Astrocyte (in vitro differentiated cells and primary cell): ENCODE results near the gene UHRF2. TPM values are rescaled to one million over a fixed set of nuclear protein-coding genes. Genes with fewer than 3 reads are reported as not detected.

Experiments used
- DNase-seq: peaks from one replicate; pipeline ENCODE4 v3.0.0-alpha.2; 2010; ENCODE audit warnings: low read depth
- FAIRE-seq: peaks from 2 replicates; lab custom pipeline; 2011; peaks lifted over from hg19 to GRCh38; lab: Jason Lieb, UNC
- H2AFZ ChIP-seq: 2 replicates; pipeline ENCODE4 v1.6.0; 2012; ENCODE audit warnings: low read depth, low read length, inconsistent platforms
- H3K27ac ChIP-seq: 2 replicates; pipeline ENCODE4 v1.5.1; 2011; ENCODE audit warnings: low read depth, low read length, inconsistent platforms
- H3K27me3 ChIP-seq: 2 replicates; pipeline ENCODE4 v1.6.0; 2011; ENCODE audit warnings: low read length, inconsistent platforms; ENCODE audit not compliant: insufficient read depth
- H3K36me3 ChIP-seq: 2 replicates; pipeline ENCODE4 v1.5.1; 2011; ENCODE audit warnings: low read length, inconsistent platforms; ENCODE audit not compliant: insufficient read depth
- H3K4me1 ChIP-seq: 2 replicates; pipeline ENCODE4 v1.5.1; 2011; ENCODE audit warnings: low read length, inconsistent platforms; ENCODE audit not compliant: insufficient read depth
- H3K4me2 ChIP-seq: 2 replicates; pipeline ENCODE4 v1.6.0; 2012; ENCODE audit warnings: low read length, inconsistent platforms
- H3K4me3 ChIP-seq: 2 replicates; pipeline ENCODE4 v1.5.1; 2011; ENCODE audit warnings: low read depth, mild to moderate bottlenecking, low read length, inconsistent platforms; ENCODE audit not compliant: insufficient read depth
- H3K79me2 ChIP-seq: 2 replicates; pipeline ENCODE4 v1.6.0; 2012; ENCODE audit warnings: mild to moderate bottlenecking, low read length, inconsistent platforms; ENCODE audit not compliant: insufficient read depth
- H3K9ac ChIP-seq: 2 replicates; pipeline ENCODE4 v1.6.0; 2012; ENCODE audit warnings: mild to moderate bottlenecking, low read length, inconsistent platforms
- H3K9me3 ChIP-seq: 2 replicates; pipeline ENCODE4 v1.5.1; 2012; ENCODE audit warnings: low read depth, mild to moderate bottlenecking, low read length, inconsistent platforms; ENCODE audit not compliant: insufficient read depth
- H4K20me1 ChIP-seq: 2 replicates; pipeline ENCODE4 v1.6.0; 2012; ENCODE audit warnings: low read length, inconsistent platforms; ENCODE audit not compliant: insufficient read depth
- H3K27ac Mint-ChIP-seq: one replicate; pipeline ENCODE4 v1.8.0; 2021; ENCODE audit warnings: mild to moderate bottlenecking, mixed read lengths; ENCODE audit not compliant: unreplicated experiment
- H3K27me3 Mint-ChIP-seq: one replicate; pipeline ENCODE4 v1.8.0; 2021; ENCODE audit warnings: low read depth, mixed read lengths; ENCODE audit not compliant: unreplicated experiment
- H3K36me3 Mint-ChIP-seq: one replicate; pipeline ENCODE4 v1.8.0; 2021; ENCODE audit warnings: low read depth, mixed read lengths; ENCODE audit not compliant: unreplicated experiment
- H3K4me1 Mint-ChIP-seq: one replicate; pipeline ENCODE4 v1.8.0; 2021; ENCODE audit warnings: low read depth, mixed read lengths; ENCODE audit not compliant: unreplicated experiment
- H3K4me3 Mint-ChIP-seq: one replicate; pipeline ENCODE4 v1.8.0; 2021; ENCODE audit warnings: mild to moderate bottlenecking, moderate library complexity, mixed read lengths; ENCODE audit not compliant: unreplicated experiment
- H3K9me3 Mint-ChIP-seq: one replicate; pipeline ENCODE4 v1.8.0; 2021; ENCODE audit warnings: mild to moderate bottlenecking, mixed read lengths; ENCODE audit not compliant: unreplicated experiment
- CTCF ChIP-seq: IDR thresholded peaks from 2 replicates; pipeline ENCODE4 v1.5.1; 2011; ENCODE audit warnings: low read depth, mild to moderate bottlenecking, inconsistent platforms, low read length, moderate library complexity; ENCODE audit not compliant: insufficient read depth
- EZH2 ChIP-seq: IDR thresholded peaks from 2 replicates; pipeline ENCODE4 v1.6.1; 2012; ENCODE audit warnings: mild to moderate bottlenecking, low read length, inconsistent platforms; ENCODE audit not compliant: insufficient read depth
- total RNA-seq: library from RNA; stranded (reverse); gene quantifications from 2 replicates; pipeline ENCODE4 v1.2.1, GENCODE V29; 2021

UHRF2 gene
- total RNA-seq, 1 donor from 2014 or later = 37.4 TPM

- H3K36me3 ChIP-seq = peaks cover 23% of the 10 kb centered on the region
- H3K4me3 ChIP-seq = no peak overlapping the region
- H4K20me1 ChIP-seq = peaks cover 7% of the 10 kb centered on the region
- no peak overlapping the region for H3K27ac Mint-ChIP-seq
- H3K4me3 Mint-ChIP-seq = no peak overlapping the region
- H3K4me1 Mint-ChIP-seq = no peaks in the 10 kb centered on the region
- DNase-seq (no peak), FAIRE-seq (no peak)
- no peak overlapping the region for H3K4me2 ChIP-seq
- H3K27me3 ChIP-seq = no peaks in the 10 kb centered on the region
- no peak overlapping the region for H3K27ac ChIP-seq
- TF ChIP-seq EZH2 (no peak), CTCF (no peak)
- no peaks in the 10 kb centered on the region for H3K4me1 ChIP-seq
- H3K9me3 Mint-ChIP-seq = no peaks in the 10 kb centered on the region
- H3K27me3 Mint-ChIP-seq = no peaks in the 10 kb centered on the region
- no peak overlapping the region for H3K9ac ChIP-seq
- peaks cover 2% of the 10 kb centered on the region for H3K36me3 Mint-ChIP-seq
- H2AFZ ChIP-seq = no peak overlapping the region
- H3K9me3 ChIP-seq = no peaks in the 10 kb centered on the region
- peaks cover 40% of the 10 kb centered on the region for H3K79me2 ChIP-seq
Observed at GRCh38 chr9:6489099-6489498, 76.1 kb downstream of the UHRF2 start.

GRCh38 chr9:6490863-6491262, 77.9 kb downstream of the UHRF2 start:
- DNase-seq (no peak), FAIRE-seq (no peak)
- H3K79me2 ChIP-seq = peaks cover 40% of the 10 kb centered on the region
- Mint-ChIP-seq H3K9me3 (no peaks in the 10 kb centered on the region), H3K27me3 (no peaks in the 10 kb centered on the region), H3K4me1 (no peaks in the 10 kb centered on the region), H3K36me3 (peaks cover 2% of the 10 kb centered on the region), H3K4me3 (no peak overlapping the region), H3K27ac (no peak overlapping the region)
- no peak overlapping the region for H3K4me2 ChIP-seq
- no peak overlapping the region for H3K4me3 ChIP-seq
- no peak overlapping the region for H2AFZ ChIP-seq
- H3K9ac ChIP-seq = no peak overlapping the region
- peaks cover 7% of the 10 kb centered on the region for H4K20me1 ChIP-seq
- no peaks in the 10 kb centered on the region for H3K27me3 ChIP-seq
- H3K36me3 ChIP-seq = peaks cover 19% of the 10 kb centered on the region
- H3K9me3 ChIP-seq = no peaks in the 10 kb centered on the region
- H3K4me1 ChIP-seq = no peaks in the 10 kb centered on the region
- H3K27ac ChIP-seq = no peak overlapping the region
- TF ChIP-seq EZH2 = no peak
- no peak for TF ChIP-seq CTCF

- H3K27ac Mint-ChIP-seq = no peak overlapping the region
- H3K4me3 Mint-ChIP-seq = no peak overlapping the region
- DNase-seq (no peak), FAIRE-seq (peak; percentile 39)
- peaks cover 15% of the 10 kb centered on the region for H3K4me1 Mint-ChIP-seq
- no peak for TF ChIP-seq CTCF
- no peak for TF ChIP-seq EZH2
- no peak overlapping the region for H3K27ac ChIP-seq
- H3K9me3 ChIP-seq = no peaks in the 10 kb centered on the region
- H2AFZ ChIP-seq = no peak overlapping the region
- no peaks in the 10 kb centered on the region for H3K27me3 ChIP-seq
- no peaks in the 10 kb centered on the region for H3K36me3 Mint-ChIP-seq
- H3K4me2 ChIP-seq = no peak overlapping the region
- H3K79me2 ChIP-seq = peaks cover 33% of the 10 kb centered on the region
- H3K4me1 ChIP-seq = peaks cover 6% of the 10 kb centered on the region
- peaks cover 7% of the 10 kb centered on the region for H4K20me1 ChIP-seq
- H3K9me3 Mint-ChIP-seq = no peaks in the 10 kb centered on the region
- peaks cover 27% of the 10 kb centered on the region for H3K36me3 ChIP-seq
- no peaks in the 10 kb centered on the region for H3K27me3 Mint-ChIP-seq
- H3K4me3 ChIP-seq = no peak overlapping the region
- H3K9ac ChIP-seq = no peak overlapping the region
Observed at GRCh38 chr9:6495466-6495865, 82.5 kb downstream of the UHRF2 start.
